Thyroid gland (tissue), 4 donors: Measurements from ENCODE around the gene MAP3K3.

Experiments used
- POLR2A ChIP-seq, 2 donors: fragments of 450-650 bp; IDR thresholded peaks; one replicate each; pipeline ENCODE4 v1.6.1; 2017; ENCODE audit warnings: antibody characterized with exemption in 2 of 2, mild to moderate bottlenecking in 2 of 2, moderate library complexity in 1 of 2
- TF ChIP-seq, protein P1 (sequence below), 6 experiments: fragments of 200-600 bp in 3 of 6; fragments of 450-650 bp in 3 of 6; sonication (generic) in 3 of 6; IDR thresholded peaks; one replicate each; pipeline ENCODE4 v1.5.1; 2016 to 2019; ENCODE audit warnings: antibody characterized with exemption in 6 of 6, mild to moderate bottlenecking in 2 of 6, inconsistent platforms in 1 of 6, moderate library complexity in 1 of 6

DNA sequence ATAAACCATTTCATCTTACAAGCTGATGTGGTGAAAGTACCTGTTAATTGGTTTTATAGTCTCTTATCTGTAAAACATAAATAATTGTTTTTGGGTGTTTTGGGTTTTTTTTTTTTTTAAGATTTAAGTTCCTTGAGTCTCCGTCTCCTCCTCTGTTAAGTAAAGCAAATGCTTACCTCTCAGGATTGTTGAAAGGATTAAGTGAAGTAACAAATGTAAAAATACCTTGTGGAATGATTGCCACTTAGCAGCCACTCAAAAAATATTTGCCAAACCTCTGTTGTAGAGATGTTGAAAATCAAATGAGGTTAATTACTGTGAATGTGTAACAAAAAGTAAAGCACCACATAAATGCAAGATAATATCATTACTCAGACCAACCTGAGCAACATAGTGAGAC, 58.5 kb downstream of the MAP3K3 start:
- TF ChIP-seq, protein P1, sequence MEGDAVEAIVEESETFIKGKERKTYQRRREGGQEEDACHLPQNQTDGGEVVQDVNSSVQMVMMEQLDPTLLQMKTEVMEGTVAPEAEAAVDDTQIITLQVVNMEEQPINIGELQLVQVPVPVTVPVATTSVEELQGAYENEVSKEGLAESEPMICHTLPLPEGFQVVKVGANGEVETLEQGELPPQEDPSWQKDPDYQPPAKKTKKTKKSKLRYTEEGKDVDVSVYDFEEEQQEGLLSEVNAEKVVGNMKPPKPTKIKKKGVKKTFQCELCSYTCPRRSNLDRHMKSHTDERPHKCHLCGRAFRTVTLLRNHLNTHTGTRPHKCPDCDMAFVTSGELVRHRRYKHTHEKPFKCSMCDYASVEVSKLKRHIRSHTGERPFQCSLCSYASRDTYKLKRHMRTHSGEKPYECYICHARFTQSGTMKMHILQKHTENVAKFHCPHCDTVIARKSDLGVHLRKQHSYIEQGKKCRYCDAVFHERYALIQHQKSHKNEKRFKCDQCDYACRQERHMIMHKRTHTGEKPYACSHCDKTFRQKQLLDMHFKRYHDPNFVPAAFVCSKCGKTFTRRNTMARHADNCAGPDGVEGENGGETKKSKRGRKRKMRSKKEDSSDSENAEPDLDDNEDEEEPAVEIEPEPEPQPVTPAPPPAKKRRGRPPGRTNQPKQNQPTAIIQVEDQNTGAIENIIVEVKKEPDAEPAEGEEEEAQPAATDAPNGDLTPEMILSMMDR (IDR thresholded peaks at IDR 0.05) = no peak
- TF ChIP-seq POLR2A (IDR thresholded peaks at IDR 0.05) = no peak
